ENCODE data around the gene CACUL1. TPM values are rescaled to one million over a fixed set of nuclear protein-coding genes. Genes with fewer than 3 reads are reported as not detected.

The CACUL1 gene
- total RNA-seq, 6 experiments from 2014 or later = 15.5 to 26.4 (median 17.8) TPM

- no peaks in the 10 kb centered on the region for H3K36me3 ChIP-seq
- DNase-seq (no peak), ATAC-seq (no peak)
- intact Hi-C loops (cut with DNase I) = no loop called here
- no peaks in the 10 kb centered on the region for H3K27me3 ChIP-seq
- no peaks in the 10 kb centered on the region for H3K4me1 ChIP-seq
- H3K9me3 ChIP-seq = no peaks in the 10 kb centered on the region
- H3K27ac ChIP-seq = no peak overlapping the region
- no peak for TF ChIP-seq POLR2A (IDR thresholded peaks at IDR 0.05)
- TF ChIP-seq CTCF (IDR thresholded peaks at IDR 0.05) = no peak
- H3K4me3 ChIP-seq = no peak overlapping the region
Measured at GRCh38 chr10:118628397-118628796, 126.4 kb downstream of the CACUL1 start.

GRCh38 chr10:118626953-118627352, 127.8 kb downstream of the CACUL1 start:
- no peak overlapping the region for H3K27ac ChIP-seq
- no peak overlapping the region for H3K4me3 ChIP-seq
- H3K27me3 ChIP-seq = no peaks in the 10 kb centered on the region
- no CpG with 5 or more reads among the region's 3 CpGs for WGBS (ENCODE audit: insufficient coverage, low coverage, low lambda C conversion rate, missing lambda C conversion rate)
- intact Hi-C loops (cut with DNase I) = no loop called here
- no peaks in the 10 kb centered on the region for H3K36me3 ChIP-seq
- no peak for ATAC-seq
- no peaks in the 10 kb centered on the region for H3K9me3 ChIP-seq
- H3K4me1 ChIP-seq = no peaks in the 10 kb centered on the region
- DNase-seq = no peak
- TF ChIP-seq POLR2A (IDR thresholded peaks at IDR 0.05) (no peak), CTCF (IDR thresholded peaks at IDR 0.05) (no peak)

Other genes starting within 250 kb of the CACUL1 start
- gene PRLHR, start 159.3 kb downstream of the CACUL1 start, total RNA-seq = not detected